Stimulated activated CD4-positive, alpha-beta T cell treated with anti-CD3 and anti-CD28 coated beads, Interleukin-2, amount 100 ng/mL, for 4 hours (primary cell): ENCODE measurements around the gene C1QTNF3.
"Not testable (repeated sequence)": the region's sequence is repeated elsewhere in the genome, so short reads cannot be mapped to it uniquely, and the experiment has no call there.

ENCODE experiments used
- DNase-seq: peaks from one replicate; pipeline ENCODE4 v3.0.0-alpha.2; 2020; ENCODE audit warnings: low read depth

Gene C1QTNF3

GRCh38 chr5:34051374-34051980 is 8.5 kb upstream of the C1QTNF3 start:
- DNase-seq = no peak

GRCh38 chr5:34047774-34048572 is 5.0 kb upstream of the C1QTNF3 start:
- DNase-seq = no peak

- no peak for DNase-seq
These were observed 4.1 kb upstream of the C1QTNF3 start for GRCh38 chr5:34047143-34047542.

GRCh38 chr5:34045996-34046395 is 3.0 kb upstream of the C1QTNF3 start:
- DNase-seq = no peak

- DNase-seq = no peak
These were observed 2.0 kb upstream of the C1QTNF3 start for GRCh38 chr5:34045023-34045422.

- no peak for DNase-seq
These were observed 692 bp downstream of the C1QTNF3 start for GRCh38 chr5:34042321-34042720.

- DNase-seq = no peak
These were observed 1.6 kb downstream of the C1QTNF3 start for GRCh38 chr5:34041247-34041972.

GRCh38 chr5:34040472-34040871 is 2.5 kb downstream of the C1QTNF3 start:
- no peak for DNase-seq

GRCh38 chr5:34039398-34040157 is 3.4 kb downstream of the C1QTNF3 start:
- DNase-seq = no peak

GRCh38 chr5:34038838-34039237 is 4.2 kb downstream of the C1QTNF3 start:
- DNase-seq = no peak

- no peak for DNase-seq
These were observed 4.6 kb downstream of the C1QTNF3 start for GRCh38 chr5:34038390-34038789.

GRCh38 chr5:34037726-34038125 is 5.3 kb downstream of the C1QTNF3 start:
- DNase-seq = no peak

- no peak for DNase-seq
These were observed 7.3 kb downstream of the C1QTNF3 start for GRCh38 chr5:34035756-34036155.

- DNase-seq = no peak
These were observed 8.3 kb downstream of the C1QTNF3 start for GRCh38 chr5:34034534-34035327.

GRCh38 chr5:34031966-34032365 is 11.0 kb downstream of the C1QTNF3 start:
- no peak for DNase-seq

GRCh38 chr5:34031117-34031516 is 11.9 kb downstream of the C1QTNF3 start:
- no peak for DNase-seq

GRCh38 chr5:34030585-34030984 is 12.4 kb downstream of the C1QTNF3 start:
- not testable (repeated sequence) for DNase-seq

GRCh38 chr5:34030048-34030447 is 13.0 kb downstream of the C1QTNF3 start:
- DNase-seq = no peak

- DNase-seq = no peak
These were observed 14.7 kb downstream of the C1QTNF3 start for GRCh38 chr5:34028349-34028748.

- DNase-seq = no peak
These were observed 16.8 kb downstream of the C1QTNF3 start for GRCh38 chr5:34026089-34026761.
